GM19467 (cell line): ENCODE measurements around the gene TMEM163.
"Not testable (repeated sequence)": the region's sequence is repeated elsewhere in the genome, so short reads cannot be mapped to it uniquely, and the experiment has no call there.

Experiments
- ATAC-seq: cut with Tn5 transposase; IDR thresholded peaks from one replicate; pipeline ENCODE4 v1.9.1; 2021; ENCODE audit warnings: mild to moderate bottlenecking, moderate library complexity; ENCODE audit not compliant: unreplicated experiment

TMEM163 gene

DNA sequence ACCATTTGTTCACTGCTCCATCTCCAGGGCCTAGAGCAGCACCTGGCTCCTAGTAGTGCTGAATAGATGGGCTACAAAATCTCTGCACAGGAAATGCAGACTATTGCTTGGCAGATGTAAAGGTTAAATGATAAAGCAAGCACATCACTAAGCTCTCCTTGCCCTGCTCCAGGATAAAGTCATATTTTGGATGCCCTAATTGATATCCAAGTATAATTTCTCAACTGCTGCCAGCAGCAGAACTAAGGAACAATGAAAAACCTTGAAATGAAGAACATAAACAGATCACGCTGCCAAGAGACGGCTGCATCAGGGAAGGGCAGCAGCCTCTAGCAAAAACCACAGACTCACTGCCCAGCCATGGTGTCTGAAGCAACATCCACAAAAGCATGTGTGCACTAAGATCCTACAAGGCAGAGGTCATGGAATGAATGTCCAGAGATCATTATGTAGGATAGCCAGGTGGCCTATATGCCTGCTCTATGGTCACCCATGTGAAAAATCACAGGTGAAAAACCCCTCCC is 134.7 kb downstream of the TMEM163 start:
- no peak for ATAC-seq

DNA sequence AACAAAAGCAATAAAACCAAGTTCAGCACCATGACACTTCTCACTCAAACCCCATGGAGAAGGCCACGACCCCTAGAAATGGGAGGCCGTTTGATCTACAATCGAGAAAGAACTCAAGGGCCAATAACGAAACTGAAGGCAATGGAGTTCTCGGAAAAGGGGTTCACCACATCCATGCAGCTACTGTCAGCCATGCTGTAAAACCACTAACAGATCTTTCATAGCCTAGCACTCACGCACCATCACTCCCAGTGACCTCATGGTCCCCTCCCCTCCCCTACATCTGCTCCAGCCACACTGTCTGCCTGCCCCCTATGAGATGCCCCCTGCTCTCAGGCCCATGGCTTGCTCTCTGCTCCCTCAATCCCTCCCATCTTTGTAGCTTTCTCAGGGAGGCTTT is 135.3 kb downstream of the TMEM163 start:
- ATAC-seq: no peak

DNA sequence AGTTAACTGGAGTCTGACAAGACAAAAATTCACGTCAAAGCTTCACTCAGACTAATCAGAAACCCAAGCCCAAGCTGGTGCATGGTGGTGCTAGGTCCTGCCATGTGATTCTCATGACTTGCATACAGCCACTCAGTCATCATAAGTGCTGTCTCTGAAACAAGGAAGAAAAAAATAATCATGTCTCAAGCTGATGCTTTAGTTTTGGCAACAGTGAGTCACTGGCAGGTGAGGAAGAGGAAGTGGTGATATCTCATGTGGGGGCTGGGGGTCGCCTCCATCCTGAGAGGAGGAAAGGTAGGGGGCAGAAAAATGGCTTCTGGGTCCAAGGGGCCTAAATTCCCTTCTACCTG is 136.3 kb downstream of the TMEM163 start:
- ATAC-seq: no peak

DNA sequence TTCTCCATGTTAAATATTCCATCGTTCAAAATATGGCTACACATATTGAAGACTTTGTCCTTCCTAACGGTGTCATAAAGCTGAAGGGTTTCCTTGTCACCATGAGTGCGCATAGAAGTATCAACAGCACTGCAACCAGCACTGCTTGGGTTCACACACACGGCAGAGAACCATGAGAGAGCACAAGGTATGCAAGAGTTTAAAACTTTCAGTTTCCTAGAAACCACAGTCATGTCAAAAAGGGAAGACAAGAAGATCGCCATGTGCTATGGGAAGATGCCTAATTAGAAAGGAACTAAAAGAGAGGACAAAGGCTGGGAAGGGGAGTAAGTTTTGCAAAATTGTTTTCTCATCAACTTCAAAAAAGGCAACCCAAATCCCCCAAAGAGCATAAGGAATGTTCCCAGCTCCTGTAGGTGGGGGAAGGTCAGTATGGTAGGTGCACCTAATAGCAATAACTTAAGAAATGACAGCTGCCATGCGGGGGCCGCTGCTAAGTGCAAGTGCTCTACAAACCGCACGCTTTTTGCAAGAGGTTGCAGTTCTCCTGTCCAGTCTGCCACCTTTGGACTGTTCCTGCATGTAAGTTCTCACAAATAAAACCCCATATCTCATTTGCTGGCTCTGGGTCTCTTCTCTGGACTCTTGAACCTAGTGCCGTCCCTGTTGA is 136.8 kb downstream of the TMEM163 start:
- ATAC-seq: no peak

DNA sequence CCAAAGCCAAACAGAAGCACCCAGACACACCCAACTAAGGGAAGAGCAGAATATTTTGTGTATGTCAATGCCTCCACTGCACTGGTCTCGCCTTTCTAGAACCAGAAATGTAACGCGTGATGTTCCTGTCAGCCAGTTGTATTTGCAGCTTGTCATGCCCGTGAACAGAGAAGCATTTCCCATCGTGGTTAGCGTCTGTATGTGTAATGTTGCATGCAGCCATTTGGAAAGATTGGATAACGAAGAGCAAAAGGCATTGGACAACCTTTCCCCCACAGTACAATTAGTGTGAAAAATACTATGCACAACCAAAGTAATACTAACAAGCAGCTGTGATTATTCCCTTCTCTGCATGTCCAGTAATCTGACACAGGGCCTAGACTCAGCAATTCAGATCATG is 140.5 kb downstream of the TMEM163 start:
- ATAC-seq: no peak

DNA sequence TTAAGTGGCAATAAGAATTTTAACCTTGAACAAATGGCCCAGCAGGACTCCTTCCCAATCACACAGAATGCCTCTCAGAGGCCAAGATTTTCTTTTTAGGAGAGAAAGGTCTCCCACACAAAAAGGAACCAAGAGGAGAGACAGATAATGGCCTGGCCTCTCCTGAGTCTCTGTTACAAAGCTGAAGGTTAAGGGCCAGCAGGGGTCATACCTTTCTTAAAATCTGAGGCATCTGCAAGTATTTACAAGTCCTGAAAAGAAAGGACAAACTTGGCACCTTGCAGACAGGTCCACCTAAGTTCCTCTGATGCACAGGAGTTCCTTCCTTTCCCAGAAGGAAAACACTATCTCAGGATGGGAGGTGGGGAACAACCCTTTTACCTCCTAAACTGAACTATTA is 142.3 kb downstream of the TMEM163 start:
- ATAC-seq: no peak

DNA sequence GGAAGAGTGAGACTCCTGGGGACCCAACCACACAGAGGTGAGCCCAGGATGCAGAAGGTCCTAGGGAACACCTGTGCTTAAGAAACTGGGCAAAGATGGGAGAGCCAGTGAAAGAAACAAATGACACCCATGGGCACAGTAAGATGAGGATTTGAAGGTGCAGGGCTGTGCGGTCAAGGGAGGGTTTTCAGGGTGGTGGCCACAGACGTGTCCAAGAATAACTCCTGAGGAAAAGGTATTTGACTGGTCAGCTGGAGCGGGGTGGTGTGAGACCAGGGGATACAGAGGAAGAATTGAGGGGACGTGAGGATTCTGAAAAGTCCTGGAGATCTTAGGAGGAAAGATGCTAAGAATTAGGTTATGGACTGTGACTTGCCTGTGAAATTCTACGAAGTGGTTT is 142.9 kb downstream of the TMEM163 start:
- no peak for ATAC-seq

DNA sequence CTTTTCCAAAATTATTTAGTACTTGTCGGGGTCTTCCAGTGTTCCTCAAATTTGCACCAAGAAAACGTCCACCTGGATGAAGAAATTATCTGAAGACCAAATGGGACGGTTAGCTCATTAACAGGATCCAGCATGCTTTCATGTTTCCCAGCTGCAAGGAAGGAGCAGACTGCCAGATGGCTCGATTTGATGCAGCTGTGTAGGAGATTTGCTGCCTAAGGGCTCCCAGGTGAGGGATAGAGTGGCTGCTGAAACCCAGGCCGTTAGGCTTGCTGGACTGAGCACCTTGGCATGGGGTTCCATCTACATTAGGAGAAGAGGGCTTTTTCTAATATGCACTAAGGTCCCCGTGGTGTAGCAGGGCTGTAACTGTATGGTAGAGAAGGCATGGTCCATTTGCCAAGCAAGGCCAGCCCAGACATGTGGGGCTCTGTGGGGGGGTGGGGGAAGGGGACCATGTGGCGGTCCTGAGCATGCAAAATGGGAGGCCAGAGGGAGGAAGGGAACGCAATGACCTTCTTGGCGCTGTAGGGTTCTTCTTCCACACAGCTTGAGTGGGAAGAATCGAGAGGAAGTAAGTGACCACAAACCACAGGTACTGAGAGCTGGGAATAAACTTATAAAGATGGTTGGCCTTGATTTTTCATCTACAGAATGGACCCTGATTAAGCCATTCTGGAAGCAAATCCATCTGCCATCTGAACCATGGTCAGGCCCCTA is 144.0 kb downstream of the TMEM163 start:
- ATAC-seq: no peak

DNA sequence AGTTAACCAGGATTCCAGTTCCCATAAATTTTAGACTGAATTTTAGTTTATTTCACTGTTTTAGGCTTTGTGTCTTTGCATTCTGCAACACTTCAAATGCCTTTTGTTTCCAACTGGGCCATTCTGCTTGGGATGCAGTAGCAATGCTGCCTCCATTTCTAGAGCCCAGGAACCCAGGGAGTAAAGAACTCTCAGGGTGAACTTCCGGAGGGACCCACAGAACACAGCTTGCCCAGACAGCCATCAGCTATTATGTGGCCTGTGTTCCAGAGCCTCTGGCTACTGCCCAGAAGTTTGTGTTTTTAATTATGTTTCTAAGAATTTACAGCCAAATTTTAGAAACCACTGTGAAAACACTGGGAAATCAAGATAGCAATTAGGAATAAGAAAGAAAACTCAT is 145.1 kb downstream of the TMEM163 start:
- no peak for ATAC-seq

DNA sequence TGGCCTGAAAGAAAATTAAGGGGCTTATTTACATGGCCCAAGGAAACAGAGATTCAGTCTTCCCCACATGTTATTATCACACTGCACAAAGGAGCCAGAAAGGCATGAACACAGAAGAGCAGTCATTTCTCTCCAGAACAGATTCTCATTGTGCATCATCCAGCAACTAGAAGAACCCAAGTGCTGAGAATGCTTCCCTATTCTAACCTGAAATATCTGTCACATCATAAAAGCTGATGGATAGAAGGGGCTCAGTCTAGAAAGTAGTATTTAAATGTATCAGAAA is 145.8 kb downstream of the TMEM163 start:
- ATAC-seq: no peak

DNA sequence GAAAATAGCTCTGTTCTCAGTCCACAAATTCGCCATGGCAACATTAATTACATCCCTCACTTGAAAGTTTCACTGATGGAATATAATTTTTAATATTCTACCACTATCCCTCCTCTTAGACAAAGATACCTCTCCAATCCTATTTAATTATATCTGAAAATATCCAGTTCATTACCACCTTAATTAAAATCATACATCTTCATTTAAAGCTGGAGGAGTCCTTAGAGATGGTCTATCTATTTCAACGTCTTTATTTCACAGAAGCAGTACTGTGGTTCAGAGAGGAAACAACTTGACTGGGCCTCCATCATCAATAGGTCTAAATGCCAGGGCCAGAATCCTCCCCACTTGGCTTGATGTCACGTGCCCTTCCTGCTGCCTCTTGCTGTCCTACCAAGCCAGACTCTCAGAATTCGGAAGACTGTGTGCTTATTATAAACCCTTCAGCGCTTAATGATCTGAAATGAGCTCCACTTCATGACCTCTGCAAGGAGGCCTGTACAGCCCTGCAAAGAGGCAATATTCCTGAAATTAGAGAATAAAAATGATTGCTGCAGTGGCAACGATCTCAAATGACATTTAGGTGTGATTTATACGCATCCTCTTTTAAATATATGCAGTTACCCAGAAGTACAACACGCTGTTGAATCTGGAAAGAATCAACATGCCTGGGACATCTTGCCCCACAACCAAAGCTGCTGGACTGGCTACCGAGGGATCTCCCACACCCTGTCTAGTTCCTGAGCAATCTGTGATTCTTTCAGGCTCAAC is 146.3 kb downstream of the TMEM163 start:
- ATAC-seq: no peak

DNA sequence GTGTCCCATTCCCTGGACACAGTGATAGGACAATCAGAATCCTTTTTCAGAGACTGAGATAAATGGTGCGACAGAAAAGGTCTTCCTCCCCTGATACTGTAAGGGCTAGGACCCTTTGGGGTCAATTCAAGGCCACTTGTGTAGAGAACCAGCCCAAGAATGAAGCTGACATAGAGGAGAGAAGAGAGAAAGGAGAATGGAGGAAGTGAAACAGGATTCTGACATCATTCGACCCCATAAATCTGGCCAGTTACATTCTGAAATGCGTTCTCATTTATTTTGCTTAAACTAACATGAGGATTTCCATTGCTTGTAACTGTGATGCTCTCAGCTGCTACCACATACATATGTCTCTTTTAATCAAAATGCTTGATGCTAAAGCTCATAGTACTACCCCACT is 148.1 kb downstream of the TMEM163 start:
- ATAC-seq: no peak

DNA sequence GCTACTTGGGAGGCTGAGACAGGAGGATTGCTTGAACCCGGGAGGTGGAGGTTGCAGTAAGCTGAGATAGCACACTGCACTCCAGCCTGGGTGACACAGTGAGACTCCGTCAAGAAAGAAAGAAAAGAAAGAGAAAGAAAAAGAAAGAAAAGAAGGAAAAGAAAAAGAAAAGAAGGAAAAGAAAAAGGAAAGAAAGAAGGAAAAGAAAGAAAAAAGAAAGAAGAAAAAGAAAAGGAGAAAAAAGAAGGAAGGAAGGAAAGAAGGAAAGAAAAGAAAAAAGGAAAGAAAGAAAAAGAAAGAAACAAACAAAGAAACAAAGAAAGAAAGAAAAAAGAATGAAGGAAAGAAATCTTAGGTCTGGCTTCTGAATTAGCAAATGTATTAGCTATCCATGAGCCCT is 150.4 kb downstream of the TMEM163 start:
- ATAC-seq: no peak

DNA sequence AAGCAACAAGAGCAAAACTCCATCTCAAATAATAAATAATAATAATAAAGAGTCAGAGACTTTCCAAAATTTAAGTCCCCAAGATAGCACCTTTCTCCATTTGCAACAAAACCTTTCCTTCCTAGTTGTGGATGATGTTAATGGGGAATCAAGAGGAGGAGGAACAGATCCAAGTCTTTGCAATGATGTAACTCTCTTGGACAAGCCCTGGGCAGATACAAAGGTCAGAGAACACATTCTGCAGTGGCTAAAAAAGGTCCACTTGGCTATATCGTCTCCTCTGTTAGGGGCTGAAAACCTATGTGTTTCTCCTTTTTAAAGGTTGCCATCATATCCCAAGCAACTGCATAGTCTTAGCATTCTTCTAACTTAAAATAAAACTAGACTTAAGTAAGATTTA is 151.1 kb downstream of the TMEM163 start:
- ATAC-seq: no peak

DNA sequence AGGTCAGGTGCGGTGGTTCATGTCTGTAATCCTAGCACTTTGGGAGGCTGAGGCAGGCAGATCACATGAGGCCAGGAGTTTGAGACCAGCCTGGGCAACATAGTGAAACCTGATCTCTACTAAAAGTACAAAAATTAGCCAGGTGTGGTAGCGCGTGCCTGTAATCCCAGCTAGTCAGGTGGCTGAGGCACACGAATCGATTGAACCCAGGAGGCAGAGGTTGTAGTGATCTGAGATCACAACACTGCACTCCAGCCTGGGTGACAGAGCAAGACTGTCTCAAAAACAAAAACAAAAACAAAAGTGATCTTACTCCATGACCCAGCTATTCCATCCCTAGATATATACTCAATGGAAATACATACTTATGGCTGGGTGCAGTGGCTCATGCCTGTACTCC is 153.8 kb downstream of the TMEM163 start:
- ATAC-seq: not testable (repeated sequence)

DNA sequence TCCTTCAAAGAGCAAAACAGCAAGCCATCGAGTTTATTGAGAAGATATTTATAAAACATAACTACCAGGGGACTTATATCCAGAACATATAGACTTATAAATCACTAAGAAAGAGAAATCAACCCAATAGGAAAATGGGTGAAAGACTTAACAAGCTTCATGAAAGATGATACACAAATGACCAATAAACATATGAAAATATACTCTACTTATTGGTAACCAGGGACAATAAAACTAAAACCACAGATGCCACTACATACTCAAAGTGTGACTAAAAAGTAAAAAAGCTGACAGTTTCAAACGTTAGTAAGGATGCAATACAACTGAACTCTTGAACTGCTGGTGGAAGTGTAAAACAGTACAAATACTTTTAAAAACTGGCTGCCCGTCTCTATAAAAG is 154.3 kb downstream of the TMEM163 start:
- ATAC-seq: no peak

DNA sequence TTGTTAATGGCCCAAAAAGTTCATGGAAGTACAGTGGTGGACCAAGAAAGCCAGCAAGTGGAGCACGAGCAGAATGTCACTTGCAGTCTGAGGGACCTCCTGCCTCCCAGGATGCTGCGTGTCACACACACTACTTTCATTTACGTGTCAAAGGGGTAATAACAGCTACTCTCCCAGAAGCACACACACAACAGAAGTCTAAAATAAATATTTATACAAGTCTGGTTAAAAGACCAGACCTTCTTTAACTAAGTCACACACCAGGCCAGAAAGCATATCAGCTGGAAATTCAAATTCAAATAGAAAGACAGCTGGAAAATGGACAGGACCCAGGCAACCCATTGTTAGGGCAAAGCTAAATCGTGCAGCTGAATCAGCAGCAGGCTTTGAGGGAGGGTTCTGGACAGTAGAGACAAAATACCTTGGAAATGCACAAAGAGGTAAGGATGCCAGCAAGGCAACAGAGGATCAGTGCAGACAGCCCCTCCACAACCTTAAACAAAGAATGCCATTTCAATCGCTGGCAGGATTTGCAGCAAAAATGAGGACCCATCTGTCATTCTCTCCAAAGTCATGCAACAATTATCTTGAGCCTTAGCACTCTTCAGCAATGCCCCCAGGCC is 160.5 kb downstream of the TMEM163 start:
- ATAC-seq: no peak

DNA sequence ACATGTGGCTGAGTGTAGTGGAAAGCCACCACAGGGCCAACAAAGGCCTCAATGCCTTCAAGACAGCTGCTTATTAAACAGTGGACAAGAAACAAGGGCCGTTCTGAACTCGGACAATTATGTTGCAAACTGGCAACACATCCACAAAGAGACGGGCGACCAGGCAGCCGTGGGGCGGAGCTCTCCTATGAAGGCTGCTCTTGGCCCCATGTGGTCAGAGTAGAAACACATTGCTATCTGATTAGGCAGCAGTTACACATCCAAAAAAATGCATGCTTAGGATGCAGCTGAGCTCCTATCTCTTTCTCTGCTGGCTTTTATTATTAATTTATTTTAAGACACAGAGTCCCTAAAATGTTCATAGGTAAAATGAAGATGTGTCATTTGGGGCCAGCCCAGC is 163.4 kb downstream of the TMEM163 start:
- no peak for ATAC-seq

DNA sequence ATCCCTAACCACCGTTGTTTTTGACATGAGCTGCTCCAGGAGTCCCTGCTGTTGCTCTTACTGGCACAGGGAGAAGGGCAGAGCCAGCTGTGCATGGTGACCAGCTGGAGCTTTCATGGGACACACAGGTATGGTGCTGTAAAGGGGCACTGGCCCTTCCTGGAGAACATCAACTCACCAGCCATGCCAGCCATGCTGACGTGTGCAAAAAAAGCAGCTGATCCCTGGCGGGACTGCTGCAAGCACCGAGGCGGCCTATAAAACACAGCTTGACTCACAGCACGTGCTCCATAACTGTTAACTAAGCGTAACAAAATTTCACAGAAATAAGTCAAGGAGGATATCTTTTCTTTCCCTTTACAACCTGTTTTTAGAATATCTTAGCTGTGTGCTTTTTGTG is 165.1 kb downstream of the TMEM163 start:
- ATAC-seq: no peak

DNA sequence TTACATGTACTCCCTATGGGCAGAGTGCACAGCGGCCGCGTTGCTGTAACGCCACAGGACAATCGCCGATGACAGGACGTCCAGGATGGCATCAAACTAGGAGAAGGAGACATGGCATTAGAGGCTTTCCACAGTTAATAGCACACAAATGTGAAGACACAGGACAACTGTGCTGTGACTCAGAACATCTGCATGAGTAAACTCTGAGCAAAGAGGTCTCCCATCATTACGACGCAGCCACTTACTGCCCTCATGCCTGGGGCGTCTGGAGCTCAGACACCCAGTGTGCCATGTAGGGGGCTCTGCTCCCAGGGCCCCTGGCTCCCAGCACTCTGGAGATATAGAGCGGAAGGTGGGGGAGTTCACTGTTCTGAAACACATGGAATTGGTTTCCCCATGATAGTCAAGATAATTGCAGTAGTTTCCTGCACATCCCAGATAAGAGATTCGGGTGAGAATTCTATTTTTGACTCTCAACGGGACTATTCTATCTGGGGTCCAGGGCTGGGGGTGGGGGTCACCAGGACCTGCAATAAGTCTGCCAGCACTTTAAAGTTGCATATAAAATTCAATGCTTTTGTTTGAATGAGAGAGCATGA is 168.1 kb downstream of the TMEM163 start:
- no peak for ATAC-seq

DNA sequence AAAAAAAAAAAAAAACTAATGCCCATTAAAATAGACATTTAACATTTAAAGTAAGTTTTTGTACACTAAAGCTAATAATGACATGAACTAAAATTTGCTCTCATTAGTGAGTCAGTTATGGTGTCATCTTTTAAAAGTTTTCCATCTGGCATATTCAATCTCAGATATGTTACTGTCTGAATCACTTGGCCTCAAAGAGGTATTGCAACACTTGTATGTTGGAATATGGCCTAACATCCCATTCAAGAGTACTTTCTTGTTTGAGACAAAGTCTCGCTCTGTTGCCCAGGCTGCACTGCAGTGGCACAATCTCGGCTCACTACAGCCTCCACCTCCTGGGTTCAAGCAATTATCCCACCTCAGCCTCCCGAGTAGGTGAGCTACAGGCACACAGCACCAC is 169.7 kb downstream of the TMEM163 start:
- no peak for ATAC-seq
